H1 (cell line): ENCODE results near the gene RASGRP4. TPM values are rescaled to one million over a fixed set of nuclear protein-coding genes. Genes with fewer than 3 reads are reported as not detected.

ENCODE experiments used
- ATF3 ChIP-seq: IDR thresholded peaks from 2 replicates; pipeline ENCODE4 v1.6.1; 2011; ENCODE audit warnings: low read depth, mild to moderate bottlenecking, low read length; ENCODE audit not compliant: insufficient read depth
- EP300 ChIP-seq, 2 experiments: IDR thresholded peaks; 1 replicate in 1 of 2; 2 replicates in 1 of 2; pipeline ENCODE4 v1.6.1; 2011 to 2012; ENCODE audit warnings: low read depth in 2 of 2, low read length in 2 of 2, mild to moderate bottlenecking in 2 of 2, borderline replicate concordance in 1 of 2, inconsistent platforms in 1 of 2, moderate library complexity in 1 of 2
- RFX5 ChIP-seq: IDR thresholded peaks from 2 replicates; pipeline ENCODE4 v1.6.1; 2011; ENCODE audit warnings: low read depth, low read length, improper control_type of control experiment, borderline replicate concordance
- polyA plus RNA-seq, 7 experiments: library from polyadenylated mRNA; depleted of rRNA in 3 of 7; stranded (reverse) in 5 of 7; unstranded in 2 of 7; fragments of >200 nt in 5 of 7; fragments of 200-250 nt in 2 of 7; gene quantifications; 1 replicate in 5 of 7; 2 replicates in 1 of 7; 4 replicates in 1 of 7; pipeline versions ENCODE4 v1.2.1 to v1.2.3, GENCODE V29; 2011 to 2013; ENCODE audit warnings: missing spikeins in 2 of 7, mixed read lengths in 2 of 7
- total RNA-seq: library from RNA; stranded (reverse); fragmentation: NEBNext Ultra II Directional; extraction: Animal tissue kit (Norgen Biotek cat#: 25700); gene quantifications from 2 replicates; pipeline ENCODE4 v1.2.1, GENCODE V29; 2021

Gene RASGRP4
- total and polyA plus RNA-seq, 2 of the 8 experiments (the other 6 are each of a cell fraction or from before 2014, with no cell fraction given) = 1.9 to 3.1 TPM

GRCh38 chr19:38401148-38401547, 24.9 kb downstream of the RASGRP4 start (continued):
- TF ChIP-seq ATF3 (no peak), RFX5 (no peak), EP300 (IDR thresholded peaks at IDR 0.05; ENCODE audit: borderline replicate concordance in 1 of 2, low read depth in 2 of 2, low read length in 2 of 2) (no peak)
